Epithelial cell of proximal tubule (primary cell): ENCODE data around the gene TRA2A. TPM values are rescaled to one million over a fixed set of nuclear protein-coding genes. Genes with fewer than 3 reads are reported as not detected.

Experiments used
- DNase-seq: peaks from one replicate; pipeline ENCODE4 v3.0.0-alpha.2; 2011; ENCODE audit warnings: low read depth
- H3K4me3 ChIP-seq: 2 replicates; pipeline ENCODE4 v1.5.1; 2011; ENCODE audit warnings: low read depth, mild to moderate bottlenecking, low read length
- total RNA-seq: library from RNA; depleted of rRNA; stranded (reverse); fragments of >200 nt; gene quantifications from 2 replicates; pipeline ENCODE4 v1.2.3, GENCODE V29; 2015
- TF ChIP-seq, protein P1 (sequence below): conservative IDR thresholded peaks from 2 replicates; pipeline ENCODE4 v1.5.1; 2012; ENCODE audit warnings: low read depth, mild to moderate bottlenecking, low read length

Gene TRA2A
- total RNA-seq, 1 donor from 2014 or later: 23.1 TPM

DNA sequence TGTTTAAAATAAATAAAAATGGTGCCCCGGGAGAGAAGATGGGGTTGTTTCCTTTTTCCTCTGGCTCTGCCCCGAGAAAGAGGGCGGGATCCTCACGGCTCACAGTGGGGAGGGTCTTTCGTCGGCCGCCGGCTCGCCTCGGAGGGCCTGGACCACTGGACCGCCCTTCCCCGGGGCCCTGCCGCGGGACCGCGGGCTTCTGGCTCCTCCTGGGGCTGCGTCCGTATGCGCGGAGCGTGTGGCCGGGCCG is 58.0 kb downstream of the TRA2A start:
- DNase-seq: no peak
- peak overlapping the region; percentile 58 for H3K4me3 ChIP-seq
- TF ChIP-seq, protein P1, sequence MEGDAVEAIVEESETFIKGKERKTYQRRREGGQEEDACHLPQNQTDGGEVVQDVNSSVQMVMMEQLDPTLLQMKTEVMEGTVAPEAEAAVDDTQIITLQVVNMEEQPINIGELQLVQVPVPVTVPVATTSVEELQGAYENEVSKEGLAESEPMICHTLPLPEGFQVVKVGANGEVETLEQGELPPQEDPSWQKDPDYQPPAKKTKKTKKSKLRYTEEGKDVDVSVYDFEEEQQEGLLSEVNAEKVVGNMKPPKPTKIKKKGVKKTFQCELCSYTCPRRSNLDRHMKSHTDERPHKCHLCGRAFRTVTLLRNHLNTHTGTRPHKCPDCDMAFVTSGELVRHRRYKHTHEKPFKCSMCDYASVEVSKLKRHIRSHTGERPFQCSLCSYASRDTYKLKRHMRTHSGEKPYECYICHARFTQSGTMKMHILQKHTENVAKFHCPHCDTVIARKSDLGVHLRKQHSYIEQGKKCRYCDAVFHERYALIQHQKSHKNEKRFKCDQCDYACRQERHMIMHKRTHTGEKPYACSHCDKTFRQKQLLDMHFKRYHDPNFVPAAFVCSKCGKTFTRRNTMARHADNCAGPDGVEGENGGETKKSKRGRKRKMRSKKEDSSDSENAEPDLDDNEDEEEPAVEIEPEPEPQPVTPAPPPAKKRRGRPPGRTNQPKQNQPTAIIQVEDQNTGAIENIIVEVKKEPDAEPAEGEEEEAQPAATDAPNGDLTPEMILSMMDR: no peak

DNA sequence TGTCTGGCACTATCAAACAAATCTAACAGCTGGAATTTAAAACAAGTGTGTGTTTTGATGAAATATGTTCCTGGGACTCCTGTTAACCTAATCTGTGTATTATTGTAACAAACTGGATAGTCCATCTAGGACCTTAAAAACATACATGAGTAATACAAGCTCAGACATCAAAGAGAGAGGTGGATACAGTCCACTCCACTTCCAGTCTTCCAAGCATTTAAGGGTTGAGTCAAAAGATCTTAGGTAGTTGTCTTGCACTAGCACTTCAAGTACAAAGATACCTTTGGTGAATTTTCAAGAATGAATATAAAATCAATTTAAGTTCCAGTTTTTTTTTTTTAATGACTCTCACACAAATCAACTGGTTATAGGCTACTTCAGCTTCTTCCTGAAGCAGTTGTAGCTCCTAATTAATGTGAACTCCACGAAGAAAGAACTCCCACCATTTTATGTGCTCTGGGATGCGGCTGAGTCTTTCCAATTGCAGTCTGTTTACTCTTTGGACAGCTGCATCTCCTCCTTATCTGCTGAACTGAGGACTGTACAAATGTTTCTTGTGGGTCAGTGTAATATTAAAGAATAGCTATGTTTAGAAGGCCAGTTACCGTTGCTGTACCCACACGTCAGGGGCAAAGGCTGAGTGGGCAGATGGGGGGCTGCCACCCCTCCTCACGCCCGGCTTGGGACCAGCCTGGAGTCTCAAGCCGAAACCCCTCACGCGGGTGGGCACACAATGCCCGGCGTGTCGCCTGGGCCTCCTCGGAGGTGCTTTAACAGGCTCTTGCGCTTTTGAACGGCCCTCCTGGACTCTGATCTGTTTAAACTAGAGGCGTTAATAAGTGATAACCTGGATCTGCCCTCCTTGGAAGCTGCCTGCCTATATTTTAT is 58.6 kb downstream of the TRA2A start:
- peak overlapping the region; percentile 58 for H3K4me3 ChIP-seq
- no peak for DNase-seq
- TF ChIP-seq, protein P1: no peak

DNA sequence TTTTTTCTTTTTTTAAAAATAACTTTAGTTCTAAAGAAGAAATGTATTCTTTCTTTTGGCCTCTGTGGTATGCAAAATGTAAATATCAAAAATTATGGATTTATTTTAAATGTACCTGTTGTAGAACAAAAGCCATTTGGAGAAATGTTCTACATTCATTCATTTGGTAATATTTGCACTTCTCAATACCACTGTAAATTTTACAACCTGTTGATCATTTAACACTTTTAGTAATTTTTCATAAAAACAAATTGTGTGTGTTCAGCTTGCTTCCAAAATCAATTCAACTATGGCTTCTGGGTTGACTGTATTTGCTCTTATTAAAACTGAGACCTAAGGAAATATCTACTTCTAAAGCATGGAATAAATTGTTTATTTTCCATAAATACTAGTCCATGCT is 59.2 kb downstream of the TRA2A start:
- TF ChIP-seq, protein P1: no peak
- DNase-seq: no peak
- no peak overlapping the region for H3K4me3 ChIP-seq

DNA sequence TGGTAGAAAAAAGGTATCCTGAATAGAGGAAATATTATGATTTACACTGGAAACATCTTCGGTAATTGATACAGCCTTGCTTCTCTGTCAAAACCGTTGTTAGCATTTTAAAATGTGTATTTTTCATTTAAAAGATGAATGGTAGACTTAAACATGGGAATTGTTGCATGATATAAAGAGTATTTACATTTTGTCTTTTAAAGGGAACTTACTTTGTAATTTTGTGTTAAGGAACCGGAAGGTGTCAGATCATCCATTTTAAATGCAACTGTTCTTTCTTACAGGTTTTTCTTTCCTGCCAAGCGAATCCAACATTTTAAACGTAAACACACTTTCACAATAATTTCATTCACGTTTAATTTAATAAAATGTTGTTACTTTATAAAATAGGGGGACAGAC is 59.7 kb downstream of the TRA2A start:
- TF ChIP-seq, protein P1: no peak
- no peak for DNase-seq
- no peak overlapping the region for H3K4me3 ChIP-seq

DNA sequence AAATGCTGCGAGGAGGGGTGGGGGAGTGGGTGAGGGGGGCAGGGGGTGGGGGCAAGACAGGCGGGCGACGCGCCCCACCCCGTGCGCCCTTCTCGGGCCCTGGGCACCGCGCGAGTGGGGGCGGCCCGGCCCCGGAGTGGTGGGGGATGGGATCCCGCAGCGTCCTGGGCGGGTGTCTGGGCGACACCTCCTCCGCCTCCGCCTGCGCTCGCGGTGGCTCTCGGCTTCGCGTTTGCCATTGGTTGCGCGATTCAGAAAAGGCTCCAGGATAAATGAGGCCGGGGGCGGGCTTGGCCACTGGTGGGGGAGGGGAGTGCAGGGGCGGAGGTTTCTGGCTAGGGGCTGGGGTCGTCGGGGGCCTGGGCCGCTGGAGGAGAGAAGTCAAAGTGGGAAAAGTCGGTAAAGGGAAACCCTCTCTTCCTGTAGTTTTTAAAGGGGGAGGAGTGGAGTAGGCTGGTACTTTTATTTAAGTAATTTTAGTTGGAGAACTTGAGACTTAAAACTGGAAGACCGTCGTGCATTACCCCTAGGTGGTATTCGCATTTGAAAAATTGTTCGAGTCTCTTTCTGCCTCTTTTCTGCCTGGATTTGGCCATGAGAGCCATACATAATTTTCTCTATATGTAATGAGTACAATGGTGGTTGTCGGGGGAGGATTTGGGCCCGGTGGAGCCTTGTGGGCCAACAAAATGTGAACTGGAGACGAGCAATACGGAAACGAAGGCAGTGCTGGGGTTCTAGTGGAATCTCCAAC is 60.5 kb downstream of the TRA2A start:
- no peak for DNase-seq
- TF ChIP-seq, protein P1: no peak
- H3K4me3 ChIP-seq: peak overlapping the region; percentile 58

DNA sequence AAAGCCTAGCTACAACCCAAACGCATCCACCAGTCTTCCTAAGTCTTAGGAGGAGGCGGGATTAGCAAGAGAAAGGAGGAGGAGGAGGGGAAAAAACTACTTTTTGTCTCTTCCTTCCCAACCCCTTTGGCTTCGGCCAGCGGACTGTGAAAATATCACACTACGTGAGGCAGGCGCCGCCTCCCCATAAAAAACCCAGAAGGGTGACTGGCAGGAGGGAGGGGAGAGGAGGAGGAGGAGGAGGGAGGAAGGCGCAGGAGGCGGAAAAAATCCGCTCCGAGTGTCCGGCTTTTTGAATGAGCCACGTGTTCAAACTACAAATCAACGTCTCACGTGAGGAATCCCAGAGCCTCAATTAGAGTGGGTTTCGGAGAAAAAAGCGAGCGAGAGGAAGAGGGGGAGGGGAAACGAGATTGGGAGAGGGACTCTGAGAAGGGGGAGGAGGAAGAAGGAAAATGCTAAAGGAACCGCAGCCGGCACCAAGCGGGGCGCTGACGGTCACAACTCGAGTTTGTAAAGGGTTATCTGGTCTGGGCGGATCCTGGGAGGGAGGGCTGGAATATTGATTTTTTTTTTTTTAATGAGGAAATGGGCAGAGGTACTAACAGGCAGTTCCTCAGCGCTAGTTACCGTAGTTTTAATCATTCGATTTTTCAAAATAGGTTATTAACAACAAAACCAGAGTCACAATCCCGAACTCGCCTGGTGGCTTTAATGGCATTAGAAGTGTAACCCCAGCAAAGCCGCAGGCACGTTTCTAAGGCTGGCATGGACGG is 61.3 kb downstream of the TRA2A start, which contains the start of gene IGF2BP3:
Gene IGF2BP3, minus strand, starts transcription at position 162 of the 776 bp plus-strand sequence. CDS start 381 bp downstream, outside the sequence.
- DNase-seq: no peak
- TF ChIP-seq, protein P1: no peak
- peak within 1 kb of the TSS; percentile 58 for H3K4me3 ChIP-seq
